GM18511 (cell line): ENCODE results near the gene JOSD2.
"Not testable (repeated sequence)": the region's sequence is repeated elsewhere in the genome, so short reads cannot be mapped to it uniquely, and the experiment has no call there.

Source experiments
- ATAC-seq: cut with Tn5 transposase; IDR thresholded peaks from one replicate; pipeline ENCODE4 v1.9.1; 2021; ENCODE audit warnings: mild to moderate bottlenecking, moderate library complexity; ENCODE audit not compliant: unreplicated experiment

The JOSD2 gene

GRCh38 chr19:50547385-50548190 lies 36.6 kb upstream of the JOSD2 start:
- no peak for ATAC-seq

GRCh38 chr19:50546527-50547221 lies 35.7 kb upstream of the JOSD2 start:
- ATAC-seq: no peak

- no peak for ATAC-seq
These were observed 32.0 kb upstream of the JOSD2 start for GRCh38 chr19:50542943-50543342.

GRCh38 chr19:50537769-50538230 lies 26.8 kb upstream of the JOSD2 start:
- no peak for ATAC-seq

- no peak for ATAC-seq
These were observed 26.3 kb upstream of the JOSD2 start for GRCh38 chr19:50537306-50537685.

- ATAC-seq: no peak
These were observed 25.8 kb upstream of the JOSD2 start for GRCh38 chr19:50536662-50537305.

GRCh38 chr19:50535672-50536187 lies 24.7 kb upstream of the JOSD2 start:
- ATAC-seq: no peak

- no peak for ATAC-seq
These were observed 23.5 kb upstream of the JOSD2 start for GRCh38 chr19:50534478-50534877.

GRCh38 chr19:50532952-50533351 lies 22.0 kb upstream of the JOSD2 start:
- ATAC-seq: no peak

GRCh38 chr19:50531171-50531612 lies 20.2 kb upstream of the JOSD2 start:
- no peak for ATAC-seq

GRCh38 chr19:50528052-50528451 lies 17.1 kb upstream of the JOSD2 start:
- ATAC-seq: not testable (repeated sequence)

GRCh38 chr19:50522881-50523280 lies 11.9 kb upstream of the JOSD2 start:
- ATAC-seq: no peak

- ATAC-seq: no peak
These were observed 10.0 kb upstream of the JOSD2 start for GRCh38 chr19:50520822-50521465.

- no peak for ATAC-seq
These were observed 8.1 kb upstream of the JOSD2 start for GRCh38 chr19:50519006-50519575.

GRCh38 chr19:50518091-50519005 lies 7.4 kb upstream of the JOSD2 start:
- ATAC-seq: no peak

GRCh38 chr19:50517704-50518075 lies 6.7 kb upstream of the JOSD2 start:
- no peak for ATAC-seq

GRCh38 chr19:50516964-50517703 lies 6.1 kb upstream of the JOSD2 start:
- no peak for ATAC-seq

GRCh38 chr19:50516456-50516855 lies 5.5 kb upstream of the JOSD2 start:
- ATAC-seq: no peak

- ATAC-seq: no peak
These were observed 4.2 kb upstream of the JOSD2 start for GRCh38 chr19:50515168-50515561.
